AG04449 (cell line): Measurements from ENCODE around the gene ITFG1.

Source experiments
- CTCF ChIA-PET: fragments of 350-600 bp; formaldehyde crosslinking; extraction: SDS; loops from one replicate; lab custom pipeline; 2021; ENCODE audit warnings: antibody characterized with exemption; lab: Yijun Ruan, JAX
- POLR2A ChIA-PET: fragments of 400-600, 350-600 bp; formaldehyde crosslinking; extraction: SDS; loops from one replicate; lab custom pipeline; 2020; ENCODE audit warnings: antibody characterized with exemption, inconsistent platforms; lab: Yijun Ruan, JAX
- DNase-seq: peaks from one replicate; pipeline ENCODE4 v3.0.0-alpha.2; 2010; ENCODE audit warnings: low read depth, low spot score
- H3K4me3 ChIP-seq: 2 replicates; pipeline ENCODE4 v1.5.1; 2011; ENCODE audit warnings: low read depth, mild to moderate bottlenecking, control low read depth, low read length
- CTCF ChIP-seq: IDR thresholded peaks from one replicate; pipeline ENCODE4 v1.5.1; 2011; ENCODE audit warnings: mild to moderate bottlenecking, moderate library complexity, low read length, control low read depth, inconsistent platforms; ENCODE audit not compliant: insufficient read depth; ENCODE audit errors: missing control alignments

Gene ITFG1

GRCh38 chr16:47110939-47111338 lies 349.9 kb downstream of the ITFG1 start:
- no peak for TF ChIP-seq CTCF
- no peak overlapping the region for H3K4me3 ChIP-seq
- no peak for DNase-seq
- ChIA-PET POLR2A (no interaction called here), CTCF (interaction anchor here (0.6 to 1.8 kb wide), 4 partner anchors 23 to 1070 kb away, joined by 3 to 7 read pairs (median 5); partner anchors contain the start of gene NETO2)

GRCh38 chr16:47109361-47109760 lies 351.5 kb downstream of the ITFG1 start:
- ChIA-PET CTCF (interaction anchor here (0.8 to 0.9 kb wide), 2 partner anchors 22 to 33 kb away, joined by 3 read pairs; no protein-coding TSS in a partner anchor), POLR2A (no interaction called here)
- no peak for DNase-seq
- H3K4me3 ChIP-seq = no peak overlapping the region
- TF ChIP-seq CTCF = no peak
